CD4-positive, CD25-positive, alpha-beta regulatory T cell (primary cell): ENCODE results near the gene ZNF267. TPM values are rescaled to one million over a fixed set of nuclear protein-coding genes. Genes with fewer than 3 reads are reported as not detected.
A peak's percentile ranks its signal among the peaks of the same experiment; 100 is the strongest.
"Not testable (repeated sequence)": the region's sequence is repeated elsewhere in the genome, so short reads cannot be mapped to it uniquely, and the experiment has no call there.

Experiments used
- ATAC-seq, 2 donors: fragments of 150-1000 bp; cut with Tn5 transposase; one replicate each; pipeline ENCODE4 v1.10.0; 2021; ENCODE audit warnings: low read depth in 2 of 2, moderate number of reproducible peaks in 2 of 2, moderate library complexity in 1 of 2
- DNase-seq, 3 donors: peaks; one replicate each; pipeline versions ENCODE4 v3.0.0 to v3.0.0-alpha.2; 2012 to 2022; ENCODE audit warnings: mixed read lengths in 1 of 3
- H3K27ac ChIP-seq: one replicate; pipeline ENCODE4 v1.7.0; 2013; ENCODE audit warnings: mild to moderate bottlenecking, low read length; ENCODE audit not compliant: insufficient read depth, poor library complexity, severe bottlenecking
- H3K27me3 ChIP-seq: one replicate; pipeline ENCODE4 v1.7.0; 2013; ENCODE audit warnings: low read length; ENCODE audit not compliant: control insufficient read depth, insufficient read depth
- H3K36me3 ChIP-seq: one replicate; pipeline ENCODE4 v1.7.0; 2013; ENCODE audit warnings: mild to moderate bottlenecking, low read length, moderate library complexity; ENCODE audit not compliant: control insufficient read depth, insufficient read depth
- H3K4me1 ChIP-seq: 2 replicates; pipeline ENCODE4 v1.7.0; 2013; ENCODE audit warnings: mild to moderate bottlenecking, low read length; ENCODE audit not compliant: insufficient read depth, control insufficient read depth, poor library complexity, severe bottlenecking
- H3K4me3 ChIP-seq: one replicate; pipeline ENCODE4 v1.7.0; 2013; ENCODE audit warnings: low read depth, mild to moderate bottlenecking, low read length, moderate library complexity
- H3K9me3 ChIP-seq, 2 experiments: 1 replicate in 1 of 2; 2 replicates in 1 of 2; pipeline ENCODE4 v1.7.0; 2013; ENCODE audit warnings: low read length in 2 of 2, mild to moderate bottlenecking in 1 of 2, moderate library complexity in 1 of 2; ENCODE audit not compliant: control insufficient read depth in 2 of 2
- H3K27ac Mint-ChIP-seq, 3 donors: one replicate each; pipeline ENCODE4 v1.8.0; 2020 to 2022; ENCODE audit warnings: mild to moderate bottlenecking in 3 of 3, mixed read lengths in 3 of 3, moderate library complexity in 2 of 3
- H3K27me3 Mint-ChIP-seq: one replicate; pipeline ENCODE4 v1.8.0; 2022; ENCODE audit warnings: mild to moderate bottlenecking, mixed read lengths
- H3K36me3 Mint-ChIP-seq: one replicate; pipeline ENCODE4 v1.8.0; 2020; ENCODE audit warnings: mixed read lengths
- H3K4me1 Mint-ChIP-seq, 4 donors: one replicate each; pipeline ENCODE4 v1.8.0; 2020 to 2022; ENCODE audit warnings: mixed read lengths in 4 of 4, mild to moderate bottlenecking in 1 of 4
- H3K4me3 Mint-ChIP-seq, 4 donors: one replicate each; pipeline ENCODE4 v1.8.0; 2020 to 2022; ENCODE audit warnings: mild to moderate bottlenecking in 4 of 4, mixed read lengths in 4 of 4, moderate library complexity in 3 of 4
- H3K9me3 Mint-ChIP-seq, 7 donors: one replicate each; pipeline ENCODE4 v1.8.0; 2020 to 2022; ENCODE audit warnings: mixed read lengths in 7 of 7, mild to moderate bottlenecking in 3 of 7, moderate library complexity in 2 of 7
- polyA plus RNA-seq, 4 donors: library from polyadenylated mRNA; unstranded; fragments of 300-500 nt; fragmentation: Illumina TruSeq; gene quantifications; one replicate each; pipeline ENCODE4 v1.2.3, GENCODE V29; 2021
- total RNA-seq: library from RNA; stranded (reverse); gene quantifications from one replicate; pipeline ENCODE4 v1.2.3, GENCODE V29; 2022

ZNF267 gene
- total and polyA plus RNA-seq, 5 donors from 2014 or later, result 13.9 to 71.3 (median 16.8) TPM

DNA sequence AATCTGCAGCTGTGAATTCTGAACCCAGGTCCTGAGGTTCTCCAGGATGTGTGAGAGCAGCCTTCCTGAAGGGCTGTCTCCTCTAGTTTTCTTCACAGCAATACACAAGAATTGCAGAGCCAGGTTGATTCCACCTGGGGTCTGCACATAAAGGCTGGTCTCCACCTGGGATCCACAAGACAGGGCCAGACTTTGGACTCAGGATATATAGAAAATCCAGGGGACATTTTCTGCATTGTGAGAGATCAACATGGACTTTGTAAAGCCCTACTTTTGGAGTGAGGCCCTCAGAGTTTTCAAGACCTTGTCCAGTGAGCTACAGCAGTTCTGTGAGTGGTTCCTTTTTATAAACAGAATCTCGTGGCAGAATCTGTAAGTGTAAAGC lies 6.3 kb downstream of the ZNF267 start:
- Mint-ChIP-seq H3K4me3 (peak overlapping the region; percentile 23 to 78 (median 61)), H3K9me3 (peaks cover 0 to 7% (median 0%) of the 10 kb centered on the region in 7 donors), H3K36me3 (peaks cover 46% of the 10 kb centered on the region), H3K4me1 (peaks cover 27 to 90% (median 61%) of the 10 kb centered on the region in 4 donors), H3K27me3 (no peaks in the 10 kb centered on the region), H3K27ac (peak overlapping the region; percentile 83 to 88 (median 88))
- Histone ChIP-seq H3K4me3 (peak overlapping the region; percentile 27), H3K27ac (peak overlapping the region; percentile 93), H3K9me3 (peaks cover 12 to 19% of the 10 kb centered on the region in 2 experiments), H3K4me1 (peaks cover 61% of the 10 kb centered on the region), H3K27me3 (no peaks in the 10 kb centered on the region), H3K36me3 (peaks cover 69% of the 10 kb centered on the region)
- DNase-seq (no peak), ATAC-seq (no peak)

DNA sequence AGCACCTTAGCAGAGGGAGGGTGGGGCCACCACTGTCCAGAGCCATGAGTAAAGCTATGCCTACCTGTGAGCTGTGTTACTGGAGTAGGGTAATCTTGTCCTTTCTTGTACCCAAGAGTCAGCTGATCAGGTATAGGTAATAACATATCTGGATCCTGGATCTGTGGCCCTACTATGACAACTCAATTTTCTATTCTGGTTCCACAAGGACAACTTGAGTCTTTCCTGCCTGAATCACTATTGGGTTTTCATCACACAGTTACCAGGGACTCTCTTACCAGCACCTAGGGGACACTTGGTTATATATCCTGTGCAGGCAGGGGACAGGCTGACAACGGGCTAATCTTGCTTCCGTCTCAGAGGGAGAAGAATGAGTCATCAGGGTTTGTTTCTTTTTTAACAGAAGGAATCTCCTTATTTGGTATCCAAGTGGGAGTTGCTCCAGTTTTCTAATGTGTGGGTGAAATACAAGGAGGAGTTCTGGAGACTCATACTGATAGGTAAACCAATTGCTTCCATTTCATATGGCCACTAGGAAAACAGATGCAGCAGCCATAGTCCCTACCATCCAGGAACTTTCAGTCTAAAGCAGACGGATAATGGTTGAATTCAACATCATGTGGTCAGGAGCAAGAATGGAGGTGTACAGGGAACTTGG lies 6.8 kb downstream of the ZNF267 start:
- no peaks in the 10 kb centered on the region for H3K27me3 Mint-ChIP-seq
- DNase-seq (peak in 1 of 3 donors; percentile 40), ATAC-seq (peak; percentile 61 to 62)
- Histone ChIP-seq H3K27me3 (no peaks in the 10 kb centered on the region), H3K4me3 (peak overlapping the region; percentile 27), H3K4me1 (peaks cover 56% of the 10 kb centered on the region), H3K27ac (peak overlapping the region; percentile 93), H3K36me3 (peaks cover 70% of the 10 kb centered on the region), H3K9me3 (peaks cover 15 to 24% of the 10 kb centered on the region in 2 experiments)
- peaks cover 0 to 7% (median 0%) of the 10 kb centered on the region in 7 donors for H3K9me3 Mint-ChIP-seq
- H3K27ac Mint-ChIP-seq, result peak overlapping the region; percentile 83 to 88 (median 88)
- peaks cover 27 to 90% (median 61%) of the 10 kb centered on the region in 4 donors for H3K4me1 Mint-ChIP-seq
- peak overlapping the region; percentile 23 to 78 (median 61) for H3K4me3 Mint-ChIP-seq
- peaks cover 51% of the 10 kb centered on the region for H3K36me3 Mint-ChIP-seq

DNA sequence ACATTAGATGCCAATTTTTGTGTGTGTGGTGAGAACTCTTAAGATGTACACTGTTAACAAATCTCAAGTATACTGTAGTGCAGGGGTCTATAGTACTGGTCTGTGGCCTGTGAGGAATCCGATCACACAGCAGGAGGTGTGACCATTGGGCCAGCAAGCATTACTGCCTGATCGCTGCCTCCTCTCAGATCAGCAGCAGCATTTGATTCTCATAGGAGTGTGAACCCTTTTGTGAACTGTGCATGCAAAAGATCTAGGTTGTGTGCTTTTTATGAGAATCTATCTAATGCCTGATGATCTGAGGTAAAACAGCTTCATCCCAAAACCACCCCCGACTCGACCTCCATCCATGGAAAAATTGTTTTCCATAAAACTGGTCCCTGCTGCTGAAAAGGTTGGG lies 12.6 kb downstream of the ZNF267 start:
- Histone ChIP-seq H3K9me3 (peaks cover 61% of the 10 kb centered on the region in 2 experiments), H3K4me3 (no peak overlapping the region), H3K36me3 (peaks cover 96% of the 10 kb centered on the region), H3K27me3 (no peaks in the 10 kb centered on the region), H3K4me1 (peaks cover 6% of the 10 kb centered on the region), H3K27ac (no peak overlapping the region)
- no peaks in the 10 kb centered on the region for H3K27me3 Mint-ChIP-seq
- H3K4me3 Mint-ChIP-seq, result peak overlapping the region in 1 of 4 donors; percentile 57
- DNase-seq (no peak), ATAC-seq (no peak)
- peaks cover 18 to 76% (median 37%) of the 10 kb centered on the region in 4 donors for H3K4me1 Mint-ChIP-seq
- peaks cover 75% of the 10 kb centered on the region for H3K36me3 Mint-ChIP-seq
- peaks cover 0 to 18% (median 6%) of the 10 kb centered on the region in 7 donors for H3K9me3 Mint-ChIP-seq
- peak overlapping the region in 2 of 3 donors; percentile 31 to 76 for H3K27ac Mint-ChIP-seq

DNA sequence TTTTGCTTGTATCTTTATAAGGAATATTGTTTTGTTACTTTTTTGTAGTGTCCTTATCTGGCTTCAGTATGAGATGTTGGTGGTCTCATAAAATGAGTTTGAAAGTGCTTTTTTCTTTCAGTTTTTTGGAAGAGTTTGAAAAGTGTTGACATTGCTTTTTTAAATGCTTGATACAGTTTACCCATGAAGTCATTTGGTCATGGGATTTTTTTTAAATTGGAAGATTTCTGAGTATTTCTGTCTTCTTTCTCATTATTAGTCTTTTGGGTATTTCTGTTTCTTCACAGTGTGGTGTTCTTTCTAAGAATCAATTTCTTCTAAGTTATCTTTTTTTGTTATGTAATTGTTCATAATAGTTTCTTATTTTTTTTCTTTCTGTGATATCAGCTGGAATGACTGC lies 15.1 kb downstream of the ZNF267 start:
- H3K27ac ChIP-seq, result no peak overlapping the region
- H3K27me3 Mint-ChIP-seq, result no peaks in the 10 kb centered on the region
- H3K9me3 Mint-ChIP-seq, result peaks cover 0 to 31% (median 16%) of the 10 kb centered on the region in 7 donors
- H3K4me1 Mint-ChIP-seq, result peaks cover 12 to 74% (median 30%) of the 10 kb centered on the region in 4 donors
- H3K27me3 ChIP-seq, result no peaks in the 10 kb centered on the region
- H3K27ac Mint-ChIP-seq, result peak overlapping the region in 1 of 3 donors; percentile 29
- H3K4me3 ChIP-seq, result no peak overlapping the region
- H3K36me3 ChIP-seq, result peaks cover 99% of the 10 kb centered on the region
- peak overlapping the region in 2 of 4 donors; percentile 32 to 52 for H3K4me3 Mint-ChIP-seq
- peak in 1 of 2 donors; percentile 25 for ATAC-seq
- H3K4me1 ChIP-seq, result no peaks in the 10 kb centered on the region
- H3K9me3 ChIP-seq, result peaks cover 57 to 76% of the 10 kb centered on the region in 2 experiments
- DNase-seq, result no peak
- peaks cover 89% of the 10 kb centered on the region for H3K36me3 Mint-ChIP-seq

DNA sequence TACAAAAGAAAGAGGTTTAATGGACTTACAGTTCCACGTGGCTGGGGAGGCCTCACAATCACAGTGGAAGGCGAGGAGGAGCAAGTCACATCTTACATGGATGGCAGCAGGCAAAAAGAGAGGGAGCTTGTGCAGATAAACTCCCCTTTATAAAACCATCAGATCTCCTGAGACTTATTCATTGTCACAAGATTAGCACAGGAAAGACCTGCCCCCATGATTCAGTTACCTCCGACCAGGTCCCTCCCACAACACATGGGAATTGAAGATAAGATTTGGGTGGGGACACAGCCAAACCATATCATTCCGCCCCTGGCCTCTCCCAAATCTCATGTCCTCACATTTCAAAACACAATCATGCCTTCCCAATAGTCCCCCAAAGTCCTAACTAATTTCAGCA lies 18.5 kb downstream of the ZNF267 start:
- ATAC-seq, H3K27me3 Mint-ChIP-seq, DNase-seq, H3K27ac ChIP-seq, H3K27me3 ChIP-seq, H3K4me3 ChIP-seq, H3K4me1 ChIP-seq: not testable (repeated sequence)
- Histone ChIP-seq H3K36me3 (peaks cover 99% of the 10 kb centered on the region), H3K9me3 (peaks cover 62 to 76% of the 10 kb centered on the region in 2 experiments)
- peaks cover 3 to 50% (median 28%) of the 10 kb centered on the region in 7 donors for H3K9me3 Mint-ChIP-seq
- peak overlapping the region in 1 of 3 donors; percentile 65 for H3K27ac Mint-ChIP-seq
- peaks cover 22 to 61% (median 34%) of the 10 kb centered on the region in 4 donors for H3K4me1 Mint-ChIP-seq
- H3K4me3 Mint-ChIP-seq, result peak overlapping the region in 2 of 4 donors; percentile 32 to 69
- peaks cover 94% of the 10 kb centered on the region for H3K36me3 Mint-ChIP-seq

DNA sequence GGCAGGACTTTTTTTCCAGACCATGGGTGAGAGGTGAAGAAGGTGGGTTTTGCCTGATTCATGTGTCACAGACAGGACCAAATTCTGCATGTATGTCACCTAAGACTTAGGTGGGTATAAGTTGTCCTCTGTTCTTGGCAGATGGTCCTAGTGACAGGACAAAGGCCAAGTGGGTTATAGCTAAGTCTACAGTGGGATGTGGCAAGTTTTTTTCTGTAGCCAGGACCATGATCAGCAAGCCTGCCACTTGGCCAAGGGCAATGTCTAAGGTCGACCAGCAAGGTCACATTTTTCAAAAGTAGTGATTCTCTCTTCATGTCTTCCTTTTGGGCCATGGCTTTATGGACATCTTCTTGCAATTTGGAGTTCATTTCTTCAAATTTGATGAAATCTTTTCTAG lies 20.2 kb downstream of the ZNF267 start:
- Mint-ChIP-seq H3K4me3 (no peak overlapping the region), H3K27me3 (no peaks in the 10 kb centered on the region), H3K27ac (peak overlapping the region in 2 of 3 donors; percentile 36 to 38), H3K36me3 (peaks cover 95% of the 10 kb centered on the region), H3K4me1 (peaks cover 23 to 54% (median 34%) of the 10 kb centered on the region in 4 donors), H3K9me3 (peaks cover 3 to 63% (median 29%) of the 10 kb centered on the region in 7 donors)
- H3K27me3 ChIP-seq, result no peaks in the 10 kb centered on the region
- ATAC-seq (no peak), DNase-seq (no peak)
- peaks cover 66 to 85% of the 10 kb centered on the region in 2 experiments for H3K9me3 ChIP-seq
- no peak overlapping the region for H3K27ac ChIP-seq
- H3K4me3 ChIP-seq, result no peak overlapping the region
- no peaks in the 10 kb centered on the region for H3K4me1 ChIP-seq
- peaks cover 99% of the 10 kb centered on the region for H3K36me3 ChIP-seq

DNA sequence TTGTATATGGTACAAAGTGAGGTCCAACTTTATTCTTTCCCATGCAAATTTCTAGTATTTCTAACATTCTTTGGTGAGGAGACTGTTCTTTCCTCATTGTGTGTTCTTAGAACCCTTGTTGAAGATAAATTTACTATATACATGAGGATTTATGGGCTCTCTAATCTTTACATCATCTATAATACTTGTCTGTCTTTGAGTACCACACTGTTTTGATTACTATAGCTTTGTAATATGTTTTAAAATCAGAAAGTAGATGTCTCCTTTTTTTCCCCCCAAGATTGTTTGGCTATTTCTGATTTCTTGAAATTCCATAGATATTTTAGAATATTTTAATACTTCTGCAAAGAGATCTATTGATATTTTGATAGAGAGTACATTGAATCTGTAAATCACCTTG lies 23.7 kb downstream of the ZNF267 start:
- no peaks in the 10 kb centered on the region for H3K4me1 ChIP-seq
- H3K27ac Mint-ChIP-seq, result no peak overlapping the region
- H3K9me3 Mint-ChIP-seq, result peaks cover 4 to 56% (median 21%) of the 10 kb centered on the region in 7 donors
- peaks cover 46 to 55% of the 10 kb centered on the region in 2 experiments for H3K9me3 ChIP-seq
- DNase-seq, result no peak
- H3K4me3 ChIP-seq, result peak overlapping the region; percentile 16
- peaks cover 79% of the 10 kb centered on the region for H3K36me3 ChIP-seq
- H3K27me3 ChIP-seq, result no peaks in the 10 kb centered on the region
- H3K27me3 Mint-ChIP-seq, result no peaks in the 10 kb centered on the region
- peaks cover 17 to 46% (median 30%) of the 10 kb centered on the region in 4 donors for H3K4me1 Mint-ChIP-seq
- no peak overlapping the region for H3K4me3 Mint-ChIP-seq
- peaks cover 79% of the 10 kb centered on the region for H3K36me3 Mint-ChIP-seq
- ATAC-seq, result no peak
- H3K27ac ChIP-seq, result no peak overlapping the region
